Esophagus squamous epithelium (tissue), 5 donors: Measurements from ENCODE around the gene CARD11. TPM values are rescaled to one million over a fixed set of nuclear protein-coding genes. Genes with fewer than 3 reads are reported as not detected.

Experiments
- DNase-seq: peaks from one replicate; lab custom pipeline; 2025; lab: John Stamatoyannopoulos, UW
- H3K27ac ChIP-seq, 4 donors: fragments of 200-600 bp; sonication (generic); one replicate each; pipeline ENCODE4 v1.5.1; 2016 to 2019; ENCODE audit warnings: mild to moderate bottlenecking in 1 of 4
- H3K27me3 ChIP-seq, 4 donors: fragments of 200-600 bp; sonication (generic); 1 replicate in 3 of 4; 2 replicates in 1 of 4; pipeline versions ENCODE4 v1.5.1 to v1.6.0; 2017 to 2021; ENCODE audit warnings: antibody characterized with exemption in 1 of 4
- H3K36me3 ChIP-seq, 3 donors: fragments of 200-600 bp; sonication (generic); one replicate each; pipeline ENCODE4 v1.5.1; 2016 to 2019
- H3K4me1 ChIP-seq, 3 donors: fragments of 200-600 bp; sonication (generic); one replicate each; pipeline ENCODE4 v1.5.1; 2017 to 2019
- H3K4me3 ChIP-seq, 4 donors: fragments of 200-600 bp; sonication (generic); 1 replicate in 3 of 4; 2 replicates in 1 of 4; pipeline ENCODE4 v1.5.1; 2016 to 2019; ENCODE audit warnings: mild to moderate bottlenecking in 2 of 4, moderate library complexity in 1 of 4
- H3K9me3 ChIP-seq, 3 donors: fragments of 200-600 bp; sonication (generic); one replicate each; pipeline ENCODE4 v1.5.1; 2016 to 2019
- CTCF ChIP-seq, 6 experiments: fragments of 450-650 bp in 4 of 6; fragments of 200-600 bp in 2 of 6; sonication (generic) in 2 of 6; IDR thresholded peaks; one replicate each; pipeline ENCODE4 v1.5.1; 2016 to 2019; ENCODE audit warnings: antibody characterized with exemption in 6 of 6, mild to moderate bottlenecking in 4 of 6, moderate library complexity in 4 of 6
- POLR2A ChIP-seq, 4 donors: fragments of 450-650 bp; IDR thresholded peaks; one replicate each; pipeline ENCODE4 v1.6.1; 2017; ENCODE audit warnings: antibody characterized with exemption in 4 of 4, mild to moderate bottlenecking in 4 of 4, moderate library complexity in 3 of 4
- WGBS, 2 donors: methylation state at CpG; one replicate each; pipeline ENCODE4 v1.1.5; 2018; 5-methylcytosine and 5-hydroxymethylcytosine counted together
- intact Hi-C: fragments of 100-400 bp; cut with DNase I; formaldehyde crosslinking; loops from one replicate; pipeline ENCODE4 v1.15.0; 2022
- total RNA-seq, 4 donors: library from RNA; depleted of rRNA; stranded (reverse); fragments of >200 nt; gene quantifications; one replicate each; pipeline ENCODE4 v1.1.0, GENCODE V29; 2016
- donor health status: DM: yes; HTN: yes; CAD: no.

The CARD11 gene
- total RNA-seq, 4 donors from 2014 or later: 0.92 to 2.6 (median 1.6) TPM

- intact Hi-C loops: no loop called here
- WGBS, 2 donors: 89 to 100% methylated on average over 1 to 5 of the region's 8 CpGs
- H3K36me3 ChIP-seq: no peaks in the 10 kb centered on the region
These were observed 138.2 kb downstream of the CARD11 start for GRCh38 chr7:2905500-2905899.

GRCh38 chr7:2905027-2905426 lies 138.6 kb downstream of the CARD11 start:
- WGBS, 2 donors: 92 to 93% methylated on average over 3 of the region's 3 CpGs
- no peaks in the 10 kb centered on the region for H3K36me3 ChIP-seq
- intact Hi-C loops: no loop called here
- no peak overlapping the region for H3K27ac ChIP-seq
- peaks cover 0 to 19% (median 0%) of the 10 kb centered on the region in 4 donors for H3K27me3 ChIP-seq
- H3K4me3 ChIP-seq: no peak overlapping the region
- no peaks in the 10 kb centered on the region for H3K9me3 ChIP-seq
- no peak for TF ChIP-seq CTCF (IDR thresholded peaks at IDR 0.05)
- TF ChIP-seq POLR2A (IDR thresholded peaks at IDR 0.05): no peak
- peaks cover 0 to 5% (median 0%) of the 10 kb centered on the region in 3 donors for H3K4me1 ChIP-seq
- no peak for DNase-seq

More at GRCh38 chr7:2905500-2905899, 138.2 kb downstream of the CARD11 start:
- TF ChIP-seq CTCF (IDR thresholded peaks at IDR 0.05): no peak
- no peak for TF ChIP-seq POLR2A (IDR thresholded peaks at IDR 0.05)
- H3K27me3 ChIP-seq: peaks cover 0 to 19% (median 0%) of the 10 kb centered on the region in 4 donors
- no peak overlapping the region for H3K4me3 ChIP-seq
- no peak for DNase-seq
- no peaks in the 10 kb centered on the region for H3K9me3 ChIP-seq
- peaks cover 0 to 5% (median 0%) of the 10 kb centered on the region in 3 donors for H3K4me1 ChIP-seq
- H3K27ac ChIP-seq: no peak overlapping the region

- no peak for DNase-seq
- peaks cover 0 to 5% (median 0%) of the 10 kb centered on the region in 3 donors for H3K4me1 ChIP-seq
- WGBS, 2 donors: 91 to 93% methylated on average over 5 to 12 of the region's 16 CpGs
These were observed 139.5 kb downstream of the CARD11 start for GRCh38 chr7:2904202-2904601.

GRCh38 chr7:2903682-2904162 lies 139.9 kb downstream of the CARD11 start:
- no peak for DNase-seq
- Histone ChIP-seq H3K4me1 (peaks cover 0 to 5% (median 0%) of the 10 kb centered on the region in 3 donors), H3K27me3 (peaks cover 0 to 26% (median 0%) of the 10 kb centered on the region in 4 donors), H3K27ac (no peak overlapping the region), H3K4me3 (no peak overlapping the region), H3K9me3 (no peaks in the 10 kb centered on the region), H3K36me3 (no peaks in the 10 kb centered on the region)
- intact Hi-C loops: no loop called here
- 73 to 82% methylated on average over 7 to 10 of the region's 15 CpGs for WGBS, 2 donors
- TF ChIP-seq CTCF (IDR thresholded peaks at IDR 0.05) (no peak), POLR2A (IDR thresholded peaks at IDR 0.05) (no peak)

More at GRCh38 chr7:2904202-2904601, 139.5 kb downstream of the CARD11 start:
- H3K4me3 ChIP-seq: no peak overlapping the region
- peaks cover 0 to 22% (median 0%) of the 10 kb centered on the region in 4 donors for H3K27me3 ChIP-seq
- H3K36me3 ChIP-seq: no peaks in the 10 kb centered on the region
- H3K9me3 ChIP-seq: no peaks in the 10 kb centered on the region
- intact Hi-C loops: no loop called here
- no peak for TF ChIP-seq CTCF (IDR thresholded peaks at IDR 0.05)
- TF ChIP-seq POLR2A (IDR thresholded peaks at IDR 0.05): no peak
- no peak overlapping the region for H3K27ac ChIP-seq

- H3K27me3 ChIP-seq: peaks cover 0 to 60% (median 0%) of the 10 kb centered on the region in 4 donors
- no peak for DNase-seq
These were observed 146.6 kb downstream of the CARD11 start for GRCh38 chr7:2897023-2897422.

More at GRCh38 chr7:2897023-2897422, 146.6 kb downstream of the CARD11 start:
- H3K4me1 ChIP-seq: no peaks in the 10 kb centered on the region
- WGBS, 2 donors: 83 to 86% methylated on average over 11 to 12 of the region's 13 CpGs
- H3K36me3 ChIP-seq: no peaks in the 10 kb centered on the region
- H3K4me3 ChIP-seq: no peak overlapping the region
- no peak overlapping the region for H3K27ac ChIP-seq
- peaks cover 0 to 6% (median 0%) of the 10 kb centered on the region in 3 donors for H3K9me3 ChIP-seq
- no peak for TF ChIP-seq CTCF (IDR thresholded peaks at IDR 0.05)
- TF ChIP-seq POLR2A (IDR thresholded peaks at IDR 0.05): no peak
- intact Hi-C loops: no loop called here
